Sigmoid colon (tissue), 7 donors: Measurements from ENCODE around the gene ABHD12. TPM values are rescaled to one million over a fixed set of nuclear protein-coding genes. Genes with fewer than 3 reads are reported as not detected.

Experiments used
- DNase-seq: peaks from one replicate; pipeline ENCODE4 v3.0.0-alpha.2; 2019
- H3K27ac ChIP-seq, 4 donors: fragments of 200-600 bp; sonication (generic); one replicate each; pipeline ENCODE4 v1.5.1; 2016 to 2019; ENCODE audit warnings: mild to moderate bottlenecking in 1 of 4
- H3K27me3 ChIP-seq, 3 donors: fragments of 200-600 bp; sonication (generic); one replicate each; pipeline ENCODE4 v1.5.1; 2019; ENCODE audit warnings: mild to moderate bottlenecking in 1 of 3
- H3K36me3 ChIP-seq, 4 donors: fragments of 200-600 bp; sonication (generic); one replicate each; pipeline ENCODE4 v1.5.1; 2016 to 2019
- H3K4me1 ChIP-seq, 4 donors: fragments of 200-600 bp; sonication (generic); one replicate each; pipeline ENCODE4 v1.5.1; 2017 to 2019
- H3K4me3 ChIP-seq, 4 donors: fragments of 200-600 bp; sonication (generic); one replicate each; pipeline ENCODE4 v1.5.1; 2017 to 2019; ENCODE audit warnings: mild to moderate bottlenecking in 2 of 4, moderate library complexity in 1 of 4
- H3K9me3 ChIP-seq, 4 donors: fragments of 200-600 bp in 3 of 4; sonication (generic) in 3 of 4; one replicate each; pipeline versions ENCODE4 v1.5.1 to v1.6.1; 2013 to 2019
- EP300 ChIP-seq, 4 donors: sonication (generic); formaldehyde crosslinking; IDR thresholded peaks; one replicate each; pipeline ENCODE4 v1.6.1; 2017; ENCODE audit warnings: antibody characterized with exemption in 4 of 4
- POLR2A ChIP-seq, 2 donors: fragments of 450-650 bp; IDR thresholded peaks; one replicate each; pipeline ENCODE4 v1.6.1; 2016; ENCODE audit warnings: antibody characterized with exemption in 2 of 2, mild to moderate bottlenecking in 2 of 2, moderate library complexity in 2 of 2
- POLR2AphosphoS5 ChIP-seq, 4 donors: sonication (generic); formaldehyde crosslinking; IDR thresholded peaks; one replicate each; pipeline ENCODE4 v1.6.1; 2017; ENCODE audit warnings: antibody characterized with exemption in 4 of 4
- WGBS, 2 donors: extraction: QIAGEN DNeasy Blood & Tissue Kit; methylation state at CpG; one replicate each; pipeline ENCODE4 v1.1.7; 2013; 5-methylcytosine and 5-hydroxymethylcytosine counted together
- intact Hi-C: fragments of 100-400 bp; cut with DNase I; formaldehyde crosslinking; loops from one replicate; pipeline ENCODE4 v1.15.1; 2023
- polyA plus RNA-seq, 3 donors: library from polyadenylated mRNA; stranded (reverse); fragments of 200-250 nt; gene quantifications; one replicate each; pipeline ENCODE4 v1.2.3, GENCODE V29; 2013
- total RNA-seq, 4 donors: library from RNA; depleted of rRNA; stranded (reverse); fragments of >200 nt; gene quantifications; one replicate each; pipeline ENCODE4 v1.1.0, GENCODE V29; 2016
- TF ChIP-seq, protein P1 (sequence below), 4 experiments: fragments of 450-650 bp in 3 of 4; fragments of 200-600 bp in 1 of 4; IDR thresholded peaks; one replicate each; pipeline ENCODE4 v1.5.1; 2016 to 2019; ENCODE audit warnings: antibody characterized with exemption in 4 of 4, mild to moderate bottlenecking in 3 of 4, moderate library complexity in 2 of 4
- donor health status: healthy with polysubstance abuse.
- donor health status: Bipolar disorder and iron deficiency.
- donor health status: healthy.

Gene ABHD12
- total and polyA plus RNA-seq, 7 donors: 18.9 to 49.0 (median 35.7) TPM

GRCh38 chr20:25289886-25290597 lies 100.6 kb downstream of the ABHD12 start:
- intact Hi-C loops: no loop called here
- TF ChIP-seq, protein P1, sequence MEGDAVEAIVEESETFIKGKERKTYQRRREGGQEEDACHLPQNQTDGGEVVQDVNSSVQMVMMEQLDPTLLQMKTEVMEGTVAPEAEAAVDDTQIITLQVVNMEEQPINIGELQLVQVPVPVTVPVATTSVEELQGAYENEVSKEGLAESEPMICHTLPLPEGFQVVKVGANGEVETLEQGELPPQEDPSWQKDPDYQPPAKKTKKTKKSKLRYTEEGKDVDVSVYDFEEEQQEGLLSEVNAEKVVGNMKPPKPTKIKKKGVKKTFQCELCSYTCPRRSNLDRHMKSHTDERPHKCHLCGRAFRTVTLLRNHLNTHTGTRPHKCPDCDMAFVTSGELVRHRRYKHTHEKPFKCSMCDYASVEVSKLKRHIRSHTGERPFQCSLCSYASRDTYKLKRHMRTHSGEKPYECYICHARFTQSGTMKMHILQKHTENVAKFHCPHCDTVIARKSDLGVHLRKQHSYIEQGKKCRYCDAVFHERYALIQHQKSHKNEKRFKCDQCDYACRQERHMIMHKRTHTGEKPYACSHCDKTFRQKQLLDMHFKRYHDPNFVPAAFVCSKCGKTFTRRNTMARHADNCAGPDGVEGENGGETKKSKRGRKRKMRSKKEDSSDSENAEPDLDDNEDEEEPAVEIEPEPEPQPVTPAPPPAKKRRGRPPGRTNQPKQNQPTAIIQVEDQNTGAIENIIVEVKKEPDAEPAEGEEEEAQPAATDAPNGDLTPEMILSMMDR (IDR thresholded peaks at IDR 0.05): no peak
- TF ChIP-seq POLR2A (IDR thresholded peaks at IDR 0.05) (no peak), EP300 (IDR thresholded peaks at IDR 0.05) (no peak), POLR2AphosphoS5 (IDR thresholded peaks at IDR 0.05) (no peak)
- Histone ChIP-seq H3K27ac (peak overlapping the region in 3 of 4 donors; percentile 12 to 34 (median 18)), H3K27me3 (no peaks in the 10 kb centered on the region), H3K4me3 (no peak overlapping the region), H3K4me1 (peaks cover 0 to 17% (median 15%) of the 10 kb centered on the region in 4 donors), H3K9me3 (no peaks in the 10 kb centered on the region), H3K36me3 (peaks cover 46 to 86% (median 81%) of the 10 kb centered on the region in 4 donors)
- peak; percentile 56 for DNase-seq
- 94 to 95% methylated on average over 24 of the region's 24 CpGs for WGBS, 2 donors

GRCh38 chr20:25288291-25289181 lies 102.1 kb downstream of the ABHD12 start:
- H3K27ac ChIP-seq: peak overlapping the region in 1 of 4 donors; percentile 26
- H3K36me3 ChIP-seq: peaks cover 54 to 94% (median 92%) of the 10 kb centered on the region in 4 donors
- WGBS, 2 donors: 94 to 95% methylated on average over 22 of the region's 22 CpGs

GRCh38 chr20:25287631-25288290 lies 102.9 kb downstream of the ABHD12 start:
- TF ChIP-seq POLR2AphosphoS5 (IDR thresholded peaks at IDR 0.05): no peak
- no peak for TF ChIP-seq POLR2A (IDR thresholded peaks at IDR 0.05)
- no peak for TF ChIP-seq EP300 (IDR thresholded peaks at IDR 0.05)
- TF ChIP-seq, protein P1 (IDR thresholded peaks at IDR 0.05): no peak
- Histone ChIP-seq H3K27me3 (no peaks in the 10 kb centered on the region), H3K4me1 (no peaks in the 10 kb centered on the region), H3K27ac (no peak overlapping the region), H3K36me3 (peaks cover 60 to 100% (median 96%) of the 10 kb centered on the region in 4 donors), H3K4me3 (no peak overlapping the region), H3K9me3 (no peaks in the 10 kb centered on the region)
- intact Hi-C loops: no loop called here
- DNase-seq: peak; percentile 18
- WGBS, 2 donors: 92 to 97% methylated on average over 16 of the region's 16 CpGs

More at GRCh38 chr20:25288291-25289181, 102.1 kb downstream of the ABHD12 start:
- intact Hi-C loops: no loop called here
- H3K4me3 ChIP-seq: no peak overlapping the region
- peak; percentile 60 for DNase-seq
- H3K4me1 ChIP-seq: peaks cover 0 to 4% (median under 1%) of the 10 kb centered on the region in 4 donors
- H3K27me3 ChIP-seq: no peaks in the 10 kb centered on the region
- TF ChIP-seq EP300 (IDR thresholded peaks at IDR 0.05) (no peak), POLR2A (IDR thresholded peaks at IDR 0.05) (no peak), POLR2AphosphoS5 (IDR thresholded peaks at IDR 0.05) (no peak)
- TF ChIP-seq, protein P1 (IDR thresholded peaks at IDR 0.05): no peak
- H3K9me3 ChIP-seq: no peaks in the 10 kb centered on the region

DNA sequence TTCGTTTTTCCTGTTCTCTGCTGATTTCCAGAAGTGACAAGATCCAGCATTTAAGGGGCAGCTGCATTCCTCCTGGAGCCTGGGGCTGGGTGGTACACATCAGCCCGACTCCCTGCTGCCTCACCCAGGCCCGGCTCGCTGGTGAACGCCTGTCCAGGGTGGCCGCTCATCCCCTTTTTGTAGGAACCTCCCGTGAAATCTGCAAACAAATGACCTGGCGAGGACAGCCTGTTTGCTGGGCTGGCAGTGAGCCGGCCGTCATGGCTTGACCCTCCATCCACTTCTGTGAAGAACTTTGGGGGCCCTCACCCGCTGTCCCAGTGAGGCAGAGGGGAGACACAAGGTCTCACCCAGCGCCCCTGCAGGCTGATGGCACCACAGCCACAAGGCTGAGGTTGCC lies 103.7 kb downstream of the ABHD12 start:
- Histone ChIP-seq H3K27me3 (no peaks in the 10 kb centered on the region), H3K36me3 (peaks cover 62 to 100% (median 96%) of the 10 kb centered on the region in 4 donors), H3K4me1 (no peaks in the 10 kb centered on the region), H3K9me3 (no peaks in the 10 kb centered on the region), H3K4me3 (no peak overlapping the region), H3K27ac (no peak overlapping the region)
- TF ChIP-seq POLR2AphosphoS5 (IDR thresholded peaks at IDR 0.05) (no peak), EP300 (IDR thresholded peaks at IDR 0.05) (no peak), POLR2A (IDR thresholded peaks at IDR 0.05) (no peak)
- TF ChIP-seq, protein P1 (IDR thresholded peaks at IDR 0.05): no peak
- DNase-seq: peak; percentile 60
- intact Hi-C loops: no loop called here
- 94 to 95% methylated on average over 12 of the region's 12 CpGs for WGBS, 2 donors
